ENCODE results near the gene TYRO3. TPM values are rescaled to one million over a fixed set of nuclear protein-coding genes. Genes with fewer than 3 reads are reported as not detected.

The TYRO3 gene
- total RNA-seq, 6 donors from 2014 or later = 2.1 to 17.1 (median 9.0) TPM

DNA sequence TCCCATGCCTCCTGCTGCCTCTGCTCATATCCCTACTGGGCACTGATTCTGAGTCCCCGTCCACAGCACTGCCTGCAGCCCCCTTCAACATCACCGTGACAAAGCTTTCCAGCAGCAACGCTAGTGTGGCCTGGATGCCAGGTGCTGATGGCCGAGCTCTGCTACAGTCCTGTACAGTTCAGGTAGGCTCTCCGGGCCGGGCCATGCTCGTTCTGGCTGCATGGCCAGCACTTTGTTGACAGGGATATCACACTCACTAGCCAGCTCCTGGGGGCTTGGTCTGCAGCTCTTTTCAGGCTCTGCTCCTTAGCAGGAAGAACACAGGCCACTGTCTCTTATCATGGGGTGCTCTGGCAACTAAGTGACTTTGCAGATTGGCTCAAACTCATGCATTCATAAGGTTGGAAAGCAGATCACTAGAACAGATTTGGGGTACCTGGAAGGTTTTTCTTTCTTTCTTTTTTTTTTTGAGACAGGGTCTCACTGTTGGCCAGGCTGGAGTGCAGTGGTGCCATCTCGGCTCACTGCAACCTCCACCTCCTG lies 6.0 kb downstream of the TYRO3 start:
- Histone ChIP-seq H3K4me1 (peaks cover under 1 to 46% (median 24%) of the 10 kb centered on the region in 4 donors), H3K9me3 (no peaks in the 10 kb centered on the region), H3K27ac (no peak overlapping the region), H3K36me3 (no peaks in the 10 kb centered on the region), H3K4me3 (no peak overlapping the region), H3K27me3 (no peaks in the 10 kb centered on the region)
- TF ChIP-seq POLR2A (IDR thresholded peaks at IDR 0.05) (no peak), EP300 (IDR thresholded peaks at IDR 0.05) (no peak), POLR2AphosphoS5 (IDR thresholded peaks at IDR 0.05) (no peak)
- TF ChIP-seq, protein P1, sequence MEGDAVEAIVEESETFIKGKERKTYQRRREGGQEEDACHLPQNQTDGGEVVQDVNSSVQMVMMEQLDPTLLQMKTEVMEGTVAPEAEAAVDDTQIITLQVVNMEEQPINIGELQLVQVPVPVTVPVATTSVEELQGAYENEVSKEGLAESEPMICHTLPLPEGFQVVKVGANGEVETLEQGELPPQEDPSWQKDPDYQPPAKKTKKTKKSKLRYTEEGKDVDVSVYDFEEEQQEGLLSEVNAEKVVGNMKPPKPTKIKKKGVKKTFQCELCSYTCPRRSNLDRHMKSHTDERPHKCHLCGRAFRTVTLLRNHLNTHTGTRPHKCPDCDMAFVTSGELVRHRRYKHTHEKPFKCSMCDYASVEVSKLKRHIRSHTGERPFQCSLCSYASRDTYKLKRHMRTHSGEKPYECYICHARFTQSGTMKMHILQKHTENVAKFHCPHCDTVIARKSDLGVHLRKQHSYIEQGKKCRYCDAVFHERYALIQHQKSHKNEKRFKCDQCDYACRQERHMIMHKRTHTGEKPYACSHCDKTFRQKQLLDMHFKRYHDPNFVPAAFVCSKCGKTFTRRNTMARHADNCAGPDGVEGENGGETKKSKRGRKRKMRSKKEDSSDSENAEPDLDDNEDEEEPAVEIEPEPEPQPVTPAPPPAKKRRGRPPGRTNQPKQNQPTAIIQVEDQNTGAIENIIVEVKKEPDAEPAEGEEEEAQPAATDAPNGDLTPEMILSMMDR (IDR thresholded peaks at IDR 0.05) = no peak
- WGBS, 2 donors = 95% methylated on average over 1 to 8 of the region's 8 CpGs
- ATAC-seq (ENCODE audit: low FRiP score in 2 of 2) (no peak), DNase-seq (no peak)

GRCh38 chr15:41565702-41566101 lies 6.7 kb downstream of the TYRO3 start:
- WGBS, 2 donors = 70 to 72% methylated on average over 3 of the region's 3 CpGs
- H3K27me3 ChIP-seq = no peaks in the 10 kb centered on the region
- DNase-seq (no peak), ATAC-seq (ENCODE audit: low FRiP score in 2 of 2) (no peak)
- H3K9me3 ChIP-seq = no peaks in the 10 kb centered on the region
- H3K27ac ChIP-seq = no peak overlapping the region
- peaks cover 0 to 39% (median 19%) of the 10 kb centered on the region in 4 donors for H3K4me1 ChIP-seq
- TF ChIP-seq POLR2AphosphoS5 (IDR thresholded peaks at IDR 0.05) (no peak), EP300 (IDR thresholded peaks at IDR 0.05) (no peak), POLR2A (IDR thresholded peaks at IDR 0.05) (no peak)
- TF ChIP-seq, protein P1 (IDR thresholded peaks at IDR 0.05) = no peak
- H3K4me3 ChIP-seq = no peak overlapping the region
- no peaks in the 10 kb centered on the region for H3K36me3 ChIP-seq

DNA sequence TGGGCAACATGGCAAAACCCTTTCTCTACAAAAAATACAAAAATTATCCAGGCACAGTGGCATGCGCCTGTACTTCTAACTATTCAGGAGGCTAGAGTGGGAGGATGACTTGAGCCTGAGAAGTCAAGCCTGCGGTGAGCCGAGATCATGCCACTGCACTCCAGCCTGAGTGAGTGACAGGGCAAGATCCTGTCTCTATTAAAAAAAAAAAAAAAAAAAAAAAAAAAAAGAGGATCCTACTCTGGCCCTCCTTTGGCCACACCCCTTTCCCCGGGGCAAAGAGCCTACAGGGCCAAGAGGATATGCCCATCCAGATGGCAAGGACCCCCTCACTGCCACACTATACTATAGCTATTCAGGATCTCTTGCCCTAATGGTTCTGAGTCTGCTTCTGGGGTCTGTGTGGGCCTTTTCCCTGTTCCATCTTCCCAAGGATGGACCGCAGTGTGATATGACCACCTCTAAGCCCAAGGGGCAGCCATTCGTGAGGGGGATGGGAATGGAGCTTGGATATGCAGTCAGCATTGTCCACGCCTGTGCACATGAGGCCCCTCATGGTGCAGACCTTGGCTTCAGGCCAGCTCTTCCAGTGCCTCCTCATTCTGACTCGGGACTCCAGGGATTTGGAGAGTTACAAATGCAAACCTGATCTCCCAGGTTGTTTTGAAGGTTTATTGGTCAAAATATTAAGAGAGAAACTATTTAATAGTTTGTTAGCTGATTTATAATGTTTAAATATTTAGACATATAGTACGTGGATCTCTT lies 7.3 kb downstream of the TYRO3 start:
- H3K36me3 ChIP-seq = no peaks in the 10 kb centered on the region
- H3K9me3 ChIP-seq = no peaks in the 10 kb centered on the region
- H3K4me3 ChIP-seq = no peak overlapping the region
- ATAC-seq (ENCODE audit: low FRiP score in 2 of 2) = no peak
- no peaks in the 10 kb centered on the region for H3K27me3 ChIP-seq
- no peak for TF ChIP-seq EP300 (IDR thresholded peaks at IDR 0.05)
- TF ChIP-seq, protein P1 (IDR thresholded peaks at IDR 0.05) = no peak
- TF ChIP-seq POLR2A (IDR thresholded peaks at IDR 0.05) = no peak
- TF ChIP-seq POLR2AphosphoS5 (IDR thresholded peaks at IDR 0.05) = no peak
- H3K4me1 ChIP-seq = peaks cover 0 to 33% (median 17%) of the 10 kb centered on the region in 4 donors
- H3K27ac ChIP-seq = no peak overlapping the region
- DNase-seq = no peak
- 69 to 78% methylated on average over 9 of the region's 9 CpGs for WGBS, 2 donors

GRCh38 chr15:41567261-41567660 lies 8.2 kb downstream of the TYRO3 start:
- ATAC-seq (ENCODE audit: low FRiP score in 2 of 2) (no peak), DNase-seq (no peak)
- H3K27ac ChIP-seq = no peak overlapping the region
- H3K27me3 ChIP-seq = no peaks in the 10 kb centered on the region
- H3K4me1 ChIP-seq = peaks cover 0 to 25% (median 14%) of the 10 kb centered on the region in 4 donors
- H3K4me3 ChIP-seq = no peak overlapping the region
- no peak for TF ChIP-seq EP300 (IDR thresholded peaks at IDR 0.05)
- WGBS, 2 donors = 89 to 90% methylated on average over 6 of the region's 6 CpGs
- H3K9me3 ChIP-seq = no peaks in the 10 kb centered on the region
- peaks cover 0 to under 1% (median 0%) of the 10 kb centered on the region in 4 donors for H3K36me3 ChIP-seq

DNA sequence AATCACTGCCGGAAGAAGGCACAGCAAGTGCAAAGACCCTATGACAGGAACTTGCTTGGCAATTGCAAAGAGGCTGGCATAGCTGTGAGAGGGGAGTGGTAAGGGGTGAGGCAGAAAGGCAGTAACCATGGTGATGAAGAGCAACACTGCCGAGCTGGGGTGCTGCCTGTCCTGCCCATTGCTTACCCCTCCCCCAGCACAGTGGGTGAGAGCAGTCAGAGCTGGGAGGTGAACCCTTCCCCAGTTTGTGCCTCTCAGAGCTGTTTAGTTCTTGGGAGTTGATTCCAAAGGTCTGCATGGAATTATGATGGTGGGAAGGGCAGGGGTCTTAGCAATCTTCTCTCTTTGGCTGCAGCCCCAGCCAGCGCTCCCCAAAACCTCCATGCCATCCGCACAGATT lies 8.8 kb downstream of the TYRO3 start:
- TF ChIP-seq EP300 (IDR thresholded peaks at IDR 0.05) = no peak
- Histone ChIP-seq H3K27ac (no peak overlapping the region), H3K9me3 (no peaks in the 10 kb centered on the region), H3K4me1 (peaks cover 0 to 19% (median 8%) of the 10 kb centered on the region in 4 donors), H3K4me3 (no peak overlapping the region), H3K36me3 (peaks cover 0 to 6% (median 0%) of the 10 kb centered on the region in 4 donors), H3K27me3 (no peaks in the 10 kb centered on the region)
- 79 to 81% methylated on average over 4 of the region's 4 CpGs for WGBS, 2 donors
- no peak for ATAC-seq (ENCODE audit: low FRiP score in 2 of 2)
- no peak for DNase-seq
